ENCODE measurements around the gene GOLGA6L10. TPM values are rescaled to one million over a fixed set of nuclear protein-coding genes. Genes with fewer than 3 reads are reported as not detected.

Gene GOLGA6L10
- under 0.01 and 0.15 TPM in 2 replicates for total RNA-seq

DNA sequence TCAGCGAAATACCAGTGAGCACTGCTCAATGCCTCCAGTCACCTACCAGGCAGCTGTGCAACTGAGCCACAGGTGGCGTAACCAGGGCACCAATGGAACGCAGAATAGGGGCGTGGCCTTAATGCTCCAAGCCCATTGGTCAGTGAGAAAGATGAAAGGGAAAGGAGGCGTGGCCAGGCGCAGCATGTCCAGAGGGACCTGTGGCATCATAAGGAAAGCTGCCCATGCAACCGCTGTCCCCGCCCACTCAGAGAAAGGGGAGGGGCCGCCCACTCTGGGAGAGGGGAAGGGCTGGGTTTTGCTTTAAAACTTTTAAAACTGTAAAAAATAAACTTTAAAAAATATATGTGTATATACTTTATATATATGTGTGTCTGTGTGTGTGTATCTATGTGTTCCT, at the start of gene GOLGA6L10:
TSS of gene GOLGA6L10 (minus strand) at position 101 of the 400 bp plus-strand sequence. CDS start at position 1, 100 bp downstream.

Other genes with a start within 250 kb of the GOLGA6L10 start
- 22.1 and 33.9 TPM in 2 replicates for gene EFL1, start 86.7 kb downstream of the GOLGA6L10 start, total RNA-seq
- gene SAXO2, start 86.7 kb downstream of the GOLGA6L10 start, total RNA-seq = 0.46 TPM in 1 of 2 replicates, not detected in the other
- 0.97 and 2.0 TPM in 2 replicates for gene GOLGA6L9, start 80.3 kb upstream of the GOLGA6L10 start, total RNA-seq
- gene RPS17, start 191.0 kb upstream of the GOLGA6L10 start, total RNA-seq = 1,429 and 2,086 TPM in 2 replicates

Measured in epithelial cell of umbilical artery (primary cell).